HepG2 (cell line): Measurements from ENCODE around the gene ADIPOR2. TPM values are rescaled to one million over a fixed set of nuclear protein-coding genes. Genes with fewer than 3 reads are reported as not detected.

Source experiments
- ATAC-seq: fragments of 200-7000 bp; cut with Tn5 transposase; 3 replicates; pipeline ENCODE4 v1.9.1; 2020; ENCODE audit warnings: mild to moderate bottlenecking, moderate library complexity
- BruUV-seq: library from RNA; stranded (reverse); fragments of 400-500 nt; replicated peaks from 2 replicates; lab custom pipeline; 2021; lab: Mats Ljungman, UMichigan
- CTCF ChIA-PET: fragments of 300-600 bp; formaldehyde crosslinking; extraction: SDS; loops from one replicate; lab custom pipeline; 2021; ENCODE audit warnings: low total read pairs, inconsistent platforms, low intra/inter-chr PET ratio; lab: Yijun Ruan, JAX
- POLR2A ChIA-PET: fragments of 350-600 bp; sonication (Branson Sonifier 250); formaldehyde crosslinking; loops from one replicate; lab custom pipeline; 2020; ENCODE audit warnings: antibody characterized with exemption, inconsistent platforms; lab: Yijun Ruan, JAX
- DNase-seq: peaks from one replicate; pipeline ENCODE4 v3.0.0-alpha.2; 2015; ENCODE audit warnings: low spot score
- FAIRE-seq: peaks from 3 replicates; lab custom pipeline; 2011; peaks lifted over from hg19 to GRCh38; lab: Jason Lieb, UNC
- H2AFZ ChIP-seq: one replicate; pipeline ENCODE4 v1.6.1; 2011; ENCODE audit warnings: low read length, inconsistent platforms
- H3K27ac ChIP-seq: fragments of 300-600 bp; 3 replicates; pipeline ENCODE4 v1.8.0; 2011; ENCODE audit warnings: mixed run types, mild to moderate bottlenecking, mixed read lengths, low read length, inconsistent platforms; ENCODE audit not compliant: insufficient read depth; ENCODE audit errors: extremely low read length
- H3K27me3 ChIP-seq, 2 experiments: fragments of 200-600 bp in 1 of 2; 2 replicates in 1 of 2; 3 replicates in 1 of 2; pipeline versions ENCODE4 v1.6.0 to v1.8.0; 2011; ENCODE audit warnings: low read length in 2 of 2, mild to moderate bottlenecking in 2 of 2, moderate library complexity in 2 of 2, inconsistent platforms in 1 of 2; ENCODE audit not compliant: insufficient read depth in 2 of 2, control insufficient read depth in 1 of 2
- H3K36me3 ChIP-seq, 2 experiments: fragments of 200-600 bp in 1 of 2; replicated peaks in 1 of 2; 2 replicates in 1 of 2; 3 replicates in 1 of 2; pipeline versions ENCODE4 v1.5.1 to v1.8.0; 2011; ENCODE audit warnings: low read length in 2 of 2, inconsistent platforms in 1 of 2; ENCODE audit not compliant: insufficient read depth in 2 of 2, control insufficient read depth in 1 of 2
- H3K4me1 ChIP-seq: 2 replicates; pipeline ENCODE4 v1.5.1; 2012; ENCODE audit warnings: low read length, inconsistent platforms; ENCODE audit not compliant: insufficient read depth
- H3K4me2 ChIP-seq: 2 replicates; pipeline ENCODE4 v1.6.0; 2011; ENCODE audit warnings: low read depth, low read length, inconsistent platforms
- H3K4me3 ChIP-seq, 3 experiments: fragments of 200-600 bp in 1 of 3; sonication (generic), shearing (Covaris generic) in 1 of 3; replicated peaks in 1 of 3; 2 replicates each; pipeline ENCODE4 v1.5.1; 2011 to 2016; ENCODE audit warnings: low read length in 3 of 3, inconsistent platforms in 2 of 3, low read depth in 2 of 3, mild to moderate bottlenecking in 2 of 3, control low read depth in 1 of 3, mixed read lengths in 1 of 3; ENCODE audit not compliant: insufficient read depth in 1 of 3
- H3K79me2 ChIP-seq: one replicate; pipeline ENCODE4 v1.6.1; 2011; ENCODE audit warnings: low read length, inconsistent platforms; ENCODE audit not compliant: insufficient read depth
- H3K9ac ChIP-seq: 2 replicates; pipeline ENCODE4 v1.6.0; 2011; ENCODE audit warnings: mild to moderate bottlenecking, low read depth, low read length, inconsistent platforms; ENCODE audit not compliant: insufficient read depth
- H3K9me3 ChIP-seq: 2 replicates; pipeline ENCODE4 v1.5.1; 2012; ENCODE audit warnings: mild to moderate bottlenecking, low read length
- H4K20me1 ChIP-seq: 2 replicates; pipeline ENCODE4 v1.6.0; 2011; ENCODE audit warnings: inconsistent platforms, mild to moderate bottlenecking, low read length, moderate library complexity; ENCODE audit not compliant: insufficient read depth
- BRCA1 ChIP-seq: sonication (generic); formaldehyde crosslinking; IDR thresholded peaks from 2 replicates; pipeline ENCODE4 v1.4.0; 2020; ENCODE audit warnings: missing genetic modification reagents
- HOXA5 ChIP-seq: sonication (generic); formaldehyde crosslinking; IDR thresholded peaks from 2 replicates; pipeline ENCODE4 v1.4.0; 2020; ENCODE audit warnings: missing genetic modification reagents
- MYC ChIP-seq: sonication (generic); formaldehyde crosslinking; IDR thresholded peaks from 2 replicates; pipeline ENCODE4 v1.9.0; 2021; ENCODE audit warnings: missing genetic modification reagents, borderline replicate concordance
- NR2F6 ChIP-seq, 2 experiments: IDR thresholded peaks; 2 replicates each; pipeline ENCODE4 v1.6.1; 2016; ENCODE audit warnings: antibody characterized with exemption in 1 of 2, mild to moderate bottlenecking in 1 of 2
- RAD51 ChIP-seq: fragments of 450-650 bp; IDR thresholded peaks from 2 replicates; pipeline ENCODE4 v1.6.1; 2016; ENCODE audit warnings: borderline replicate concordance
- RBM39 ChIP-seq: fragments of 200-400 bp; formaldehyde crosslinking; IDR thresholded peaks from one replicate; pipeline ENCODE4 v1.6.1; 2018; ENCODE audit warnings: antibody characterized with exemption, mild to moderate bottlenecking, low read depth, low read length; ENCODE audit not compliant: poor library complexity, severe bottlenecking
- RFX5 ChIP-seq: IDR thresholded peaks from 2 replicates; pipeline ENCODE4 v1.6.1; 2011; ENCODE audit warnings: low read depth, low read length, improper control_type of control experiment
- RXRA ChIP-seq: sonication (generic); formaldehyde crosslinking; IDR thresholded peaks from 2 replicates; pipeline ENCODE4 v1.5.1; 2020; ENCODE audit warnings: missing genetic modification reagents
- SAFB2 ChIP-seq: sonication (generic); formaldehyde crosslinking; IDR thresholded peaks from 2 replicates; pipeline ENCODE4 v1.5.1; 2020; ENCODE audit warnings: missing genetic modification reagents, low read depth, mild to moderate bottlenecking, borderline replicate concordance
- SMARCC2 ChIP-seq: fragments of 450-650 bp; IDR thresholded peaks from 2 replicates; pipeline ENCODE4 v1.6.1; 2017; ENCODE audit warnings: antibody characterized with exemption, mild to moderate bottlenecking
- SNAI1 ChIP-seq: sonication (generic); formaldehyde crosslinking; IDR thresholded peaks from 2 replicates; pipeline ENCODE4 v1.5.0; 2020; ENCODE audit warnings: mild to moderate bottlenecking, missing genetic modification reagents, borderline replicate concordance
- TBX3 ChIP-seq: fragments of 450-650 bp; IDR thresholded peaks from 2 replicates; pipeline ENCODE4 v1.6.1; 2017; ENCODE audit warnings: antibody characterized with exemption, mild to moderate bottlenecking, inconsistent platforms, borderline replicate concordance
- ZNF782 ChIP-seq: sonication (generic); formaldehyde crosslinking; IDR thresholded peaks from 2 replicates; pipeline ENCODE4 v1.4.0; 2020; ENCODE audit warnings: missing genetic modification reagents, mild to moderate bottlenecking, borderline replicate concordance
- ZNF891 ChIP-seq: sonication (generic); formaldehyde crosslinking; IDR thresholded peaks from 2 replicates; pipeline ENCODE4 v1.5.0; 2020; ENCODE audit warnings: mild to moderate bottlenecking, missing genetic modification reagents
- in situ Hi-C: cut with HindIII; loops from 2 replicates; pipeline ENCODE4 v1.10.0; 2017; ENCODE audit warnings: low pct_unique_long_range_greater_than_20kb; ENCODE audit not compliant: extremely low pct_ligation_motif_present
- intact Hi-C: fragments of 100-400 bp; cut with micrococcal nuclease; formaldehyde crosslinking; loops from one replicate; pipeline ENCODE4 v1.10.0; 2022; ENCODE audit not compliant: unreplicated experiment
- polyA plus RNA-seq, 8 experiments: library from polyadenylated mRNA; depleted of rRNA in 3 of 8; stranded (reverse) in 7 of 8; unstranded in 1 of 8; fragments of >200 nt; fragmentation: Illumina TruSeq in 4 of 8; extraction: Trizol in 4 of 8; gene quantifications; 2 replicates each; pipeline versions ENCODE4 v1.2.1 to v1.2.3, GENCODE V29; 2011 to 2016; ENCODE audit warnings: low read depth in 4 of 8, missing spikeins in 1 of 8, mixed read lengths in 1 of 8; ENCODE audit not compliant: insufficient read depth in 1 of 8
- total RNA-seq, 5 experiments: library from RNA; depleted of rRNA; stranded (reverse); fragments of >200 nt; fragmentation: Illumina TruSeq; extraction: Trizol; gene quantifications; 2 replicates each; pipeline ENCODE4 v1.2.3, GENCODE V29; 2016; ENCODE audit warnings: low read depth in 1 of 5
- TF ChIP-seq, protein P1 (sequence below): sonication (generic); formaldehyde crosslinking; IDR thresholded peaks from 2 replicates; pipeline ENCODE4 v1.8.0; 2022; ENCODE audit warnings: missing genetic modification reagents, mild to moderate bottlenecking, borderline replicate concordance
- TF ChIP-seq, protein P2 (sequence below): sonication (generic); formaldehyde crosslinking; IDR thresholded peaks from 2 replicates; pipeline ENCODE4 v1.4.0; 2020; ENCODE audit warnings: mild to moderate bottlenecking, low read depth, missing genetic modification reagents
- TF ChIP-seq, protein P3 (sequence below): sonication (generic); formaldehyde crosslinking; IDR thresholded peaks from 2 replicates; pipeline ENCODE4 v1.8.0; 2022; ENCODE audit warnings: missing genetic modification reagents, mild to moderate bottlenecking, inconsistent platforms, borderline replicate concordance
- TF ChIP-seq, protein P4 (sequence below): IDR thresholded peaks from 2 replicates; pipeline ENCODE4 v1.6.1; 2018; ENCODE audit warnings: missing genetic modification reagents

ADIPOR2 gene
- total and polyA plus RNA-seq, 2 of the 13 experiments (the other 11 are each of a cell fraction or from before 2014, with no cell fraction given), result 35.2 to 52.2 TPM

DNA sequence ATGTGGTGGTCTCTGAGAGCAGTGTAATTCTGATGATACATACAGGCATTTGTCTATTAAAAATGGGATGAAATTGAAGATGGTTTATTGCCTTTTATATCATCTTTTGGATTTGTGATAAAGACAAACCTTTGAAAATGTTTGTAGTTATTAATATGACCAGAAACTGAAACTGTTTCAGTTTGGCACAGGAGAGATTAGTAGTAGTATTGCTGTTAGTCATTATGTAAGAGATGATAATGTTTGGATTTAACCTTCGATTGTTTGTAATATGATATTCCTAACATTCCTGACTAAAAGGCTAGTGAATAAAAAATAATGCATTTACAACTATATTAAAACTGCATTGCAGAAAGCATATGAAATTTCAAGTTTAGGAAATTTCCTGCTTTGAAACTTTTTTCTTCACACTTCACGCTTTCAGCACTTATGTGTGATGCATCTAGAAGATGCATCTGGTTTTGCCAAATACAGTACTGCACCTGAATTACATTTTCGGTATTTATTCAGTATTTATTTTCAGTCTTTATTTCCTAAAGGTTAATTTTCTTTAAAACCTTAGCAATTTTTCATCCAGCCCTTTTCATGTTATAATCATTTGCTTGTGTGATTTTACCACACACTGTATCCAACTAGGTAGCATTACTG is 25.5 kb downstream of the ADIPOR2 start (continued):
- TF ChIP-seq SAFB2, result no peak
- TF ChIP-seq RXRA (CRISPR knock-in tag), result no peak
- no peak for TF ChIP-seq SNAI1 (CRISPR knock-in tag)
- TF ChIP-seq HOXA5 (CRISPR knock-in tag), result no peak
- no peak for TF ChIP-seq TBX3

- H3K4me2 ChIP-seq, result no peak overlapping the region
- no peak overlapping the region for H3K9ac ChIP-seq
- in situ Hi-C loops, result no loop called here
- TF ChIP-seq RAD51 (no peak), ZNF891 (CRISPR knock-in tag) (no peak), NR2F6 (IDR thresholded peaks at IDR 0.05) (no peak), NR2F6 (CRISPR knock-in tag; IDR thresholded peaks at IDR 0.05) (no peak), ZNF782 (CRISPR knock-in tag) (no peak), BRCA1 (CRISPR knock-in tag) (no peak), RBM39 (no peak), SAFB2 (no peak), RFX5 (no peak), SMARCC2 (no peak), MYC (CRISPR knock-in tag) (no peak)
- TF ChIP-seq, protein P1, sequence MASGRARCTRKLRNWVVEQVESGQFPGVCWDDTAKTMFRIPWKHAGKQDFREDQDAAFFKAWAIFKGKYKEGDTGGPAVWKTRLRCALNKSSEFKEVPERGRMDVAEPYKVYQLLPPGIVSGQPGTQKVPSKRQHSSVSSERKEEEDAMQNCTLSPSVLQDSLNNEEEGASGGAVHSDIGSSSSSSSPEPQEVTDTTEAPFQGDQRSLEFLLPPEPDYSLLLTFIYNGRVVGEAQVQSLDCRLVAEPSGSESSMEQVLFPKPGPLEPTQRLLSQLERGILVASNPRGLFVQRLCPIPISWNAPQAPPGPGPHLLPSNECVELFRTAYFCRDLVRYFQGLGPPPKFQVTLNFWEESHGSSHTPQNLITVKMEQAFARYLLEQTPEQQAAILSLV (CRISPR knock-in tag), result no peak
- TF ChIP-seq, protein P2, sequence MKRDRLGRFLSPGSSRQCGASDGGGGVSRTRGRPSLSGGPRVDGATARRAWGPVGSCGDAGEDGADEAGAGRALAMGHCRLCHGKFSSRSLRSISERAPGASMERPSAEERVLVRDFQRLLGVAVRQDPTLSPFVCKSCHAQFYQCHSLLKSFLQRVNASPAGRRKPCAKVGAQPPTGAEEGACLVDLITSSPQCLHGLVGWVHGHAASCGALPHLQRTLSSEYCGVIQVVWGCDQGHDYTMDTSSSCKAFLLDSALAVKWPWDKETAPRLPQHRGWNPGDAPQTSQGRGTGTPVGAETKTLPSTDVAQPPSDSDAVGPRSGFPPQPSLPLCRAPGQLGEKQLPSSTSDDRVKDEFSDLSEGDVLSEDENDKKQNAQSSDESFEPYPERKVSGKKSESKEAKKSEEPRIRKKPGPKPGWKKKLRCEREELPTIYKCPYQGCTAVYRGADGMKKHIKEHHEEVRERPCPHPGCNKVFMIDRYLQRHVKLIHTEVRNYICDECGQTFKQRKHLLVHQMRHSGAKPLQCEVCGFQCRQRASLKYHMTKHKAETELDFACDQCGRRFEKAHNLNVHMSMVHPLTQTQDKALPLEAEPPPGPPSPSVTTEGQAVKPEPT (CRISPR knock-in tag), result no peak
- TF ChIP-seq, protein P3, sequence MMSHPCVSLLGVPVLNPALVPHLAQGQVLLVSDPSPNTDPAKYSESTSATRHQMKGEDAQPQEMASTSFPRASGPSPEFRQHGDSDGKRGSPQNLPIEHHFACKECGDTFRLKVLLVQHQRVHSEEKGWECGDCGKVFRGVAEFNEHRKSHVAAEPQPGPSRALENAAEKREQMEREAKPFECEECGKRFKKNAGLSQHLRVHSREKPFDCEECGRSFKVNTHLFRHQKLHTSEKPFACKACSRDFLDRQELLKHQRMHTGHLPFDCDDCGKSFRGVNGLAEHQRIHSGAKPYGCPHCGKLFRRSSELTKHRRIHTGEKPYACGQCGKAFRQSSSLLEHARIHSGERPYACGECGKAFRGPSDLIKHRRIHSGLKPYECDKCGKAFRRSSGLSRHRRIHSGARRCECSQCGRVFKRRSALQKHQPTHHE (CRISPR knock-in tag), result no peak
- TF ChIP-seq, protein P4, sequence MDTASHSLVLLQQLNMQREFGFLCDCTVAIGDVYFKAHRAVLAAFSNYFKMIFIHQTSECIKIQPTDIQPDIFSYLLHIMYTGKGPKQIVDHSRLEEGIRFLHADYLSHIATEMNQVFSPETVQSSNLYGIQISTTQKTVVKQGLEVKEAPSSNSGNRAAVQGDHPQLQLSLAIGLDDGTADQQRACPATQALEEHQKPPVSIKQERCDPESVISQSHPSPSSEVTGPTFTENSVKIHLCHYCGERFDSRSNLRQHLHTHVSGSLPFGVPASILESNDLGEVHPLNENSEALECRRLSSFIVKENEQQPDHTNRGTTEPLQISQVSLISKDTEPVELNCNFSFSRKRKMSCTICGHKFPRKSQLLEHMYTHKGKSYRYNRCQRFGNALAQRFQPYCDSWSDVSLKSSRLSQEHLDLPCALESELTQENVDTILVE (CRISPR knock-in tag), result no peak
- TF ChIP-seq, all 625 proteins: peak for 0
- Histone ChIP-seq H3K4me3 (no peak overlapping the region), H3K36me3 (peaks cover 0 to 4% of the 10 kb centered on the region in 2 experiments; a peak in 2 of 5 replicates), H3K27me3 (no peaks in the 10 kb centered on the region), H4K20me1 (peaks cover 51% of the 10 kb centered on the region), H3K79me2 (peaks cover 98% of the 10 kb centered on the region), H3K4me1 (peaks cover 84% of the 10 kb centered on the region), H2AFZ (no peak overlapping the region), H3K27ac (no peak overlapping the region), H3K9me3 (no peaks in the 10 kb centered on the region)
- POLR2A ChIA-PET, result no interaction called here
- ATAC-seq (no peak), DNase-seq (no peak), FAIRE-seq (no peak)
- CTCF ChIA-PET, result no interaction called here
- intact Hi-C loops, result no loop called here
- no TSS peak for BruUV-seq
Measured at GRCh38 chr12:1716911-1717310, 26.0 kb downstream of the ADIPOR2 start.
